GM18867 (cell line): ENCODE results near the gene BRINP1.

Experiments used
- ATAC-seq: cut with Tn5 transposase; IDR thresholded peaks from one replicate; pipeline ENCODE4 v1.9.1; 2021; ENCODE audit warnings: mild to moderate bottlenecking, moderate library complexity; ENCODE audit not compliant: unreplicated experiment

Gene BRINP1

GRCh38 chr9:119368681-119369581 lies at the start of gene BRINP1:
BRINP1 (minus strand) TSS chr9:119369435; CDS start chr9:119313355, 56,080 bp downstream.
- ATAC-seq: no peak

DNA sequence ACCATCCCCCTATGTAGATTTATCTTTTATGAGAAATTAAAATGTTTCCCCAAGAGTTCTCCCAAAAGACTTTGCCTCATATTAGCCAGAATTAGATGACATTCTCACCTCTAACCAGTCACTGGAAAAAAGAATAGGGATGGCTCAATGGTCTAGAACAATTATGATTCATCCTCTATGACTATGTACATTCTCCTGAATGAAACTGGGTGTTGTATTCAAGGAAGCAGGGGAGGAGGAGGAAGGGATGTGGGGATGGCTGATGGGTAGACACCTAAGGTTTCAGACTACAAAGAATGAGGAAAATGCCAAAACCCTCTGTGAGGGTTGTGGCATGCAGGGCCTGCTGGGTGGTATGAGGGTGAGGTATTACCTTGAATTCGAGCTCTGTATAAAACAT lies 49.5 kb upstream of the BRINP1 start:
- no peak for ATAC-seq

- no peak for ATAC-seq
Measured at GRCh38 chr9:119416793-119417192, 47.6 kb upstream of the BRINP1 start.

DNA sequence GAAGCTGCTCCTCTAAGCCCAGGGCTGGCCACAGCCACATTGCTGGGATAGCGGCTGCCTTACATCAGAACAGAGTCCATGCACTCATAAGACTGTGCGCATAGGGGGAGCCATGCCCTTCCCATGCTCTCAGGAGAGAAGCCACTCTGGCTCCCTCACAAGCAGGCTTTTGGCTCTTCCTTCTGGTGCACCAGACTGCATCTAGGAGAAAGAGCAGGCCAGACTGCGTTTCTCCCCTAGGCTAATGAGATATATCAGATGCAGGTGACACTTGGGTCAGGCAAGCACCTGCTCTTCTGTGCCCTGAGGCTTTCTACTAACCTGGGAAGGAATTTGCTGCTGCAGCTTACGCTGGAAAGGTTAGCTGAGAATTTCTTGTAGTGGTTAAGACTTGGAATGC lies 43.2 kb upstream of the BRINP1 start:
- no peak for ATAC-seq

- no peak for ATAC-seq
Measured at GRCh38 chr9:119409552-119409951, 40.3 kb upstream of the BRINP1 start.

- ATAC-seq: no peak
Measured at GRCh38 chr9:119400606-119401005, 31.4 kb upstream of the BRINP1 start.

GRCh38 chr9:119398350-119398749 lies 29.1 kb upstream of the BRINP1 start:
- no peak for ATAC-seq

GRCh38 chr9:119391878-119392277 lies 22.6 kb upstream of the BRINP1 start:
- ATAC-seq: no peak

- ATAC-seq: no peak
Measured at GRCh38 chr9:119375892-119376291, 6.7 kb upstream of the BRINP1 start.

DNA sequence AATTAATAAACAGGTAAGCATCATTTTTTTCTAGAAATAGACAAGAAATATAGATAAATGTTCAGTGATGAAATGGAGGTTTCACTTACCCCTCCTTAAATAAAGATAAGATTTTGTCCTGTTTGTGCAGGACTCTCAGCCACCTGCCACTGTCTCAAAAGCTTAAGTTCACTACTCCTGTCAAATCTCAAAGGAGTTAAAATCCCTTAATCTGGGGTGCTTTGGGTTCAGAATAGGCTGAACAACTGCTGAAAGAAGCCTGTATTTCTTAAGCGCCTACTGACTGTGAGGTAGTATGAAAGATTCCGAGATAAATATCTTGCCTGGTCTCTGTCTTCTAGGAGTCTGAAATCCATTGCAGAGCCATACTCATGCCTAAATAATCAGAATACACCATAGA lies 3.7 kb upstream of the BRINP1 start:
- no peak for ATAC-seq

- ATAC-seq: no peak
Measured at GRCh38 chr9:119370816-119371215, 1.6 kb upstream of the BRINP1 start.

GRCh38 chr9:119369680-119370366 lies 588 bp upstream of the BRINP1 start:
- no peak for ATAC-seq

- no peak for ATAC-seq
Measured at GRCh38 chr9:119368179-119368578, 1.1 kb downstream of the BRINP1 start.

GRCh38 chr9:119367683-119368075 lies 1.6 kb downstream of the BRINP1 start:
- ATAC-seq: no peak

- ATAC-seq: no peak
Measured at GRCh38 chr9:119366909-119367682, 2.1 kb downstream of the BRINP1 start.

DNA sequence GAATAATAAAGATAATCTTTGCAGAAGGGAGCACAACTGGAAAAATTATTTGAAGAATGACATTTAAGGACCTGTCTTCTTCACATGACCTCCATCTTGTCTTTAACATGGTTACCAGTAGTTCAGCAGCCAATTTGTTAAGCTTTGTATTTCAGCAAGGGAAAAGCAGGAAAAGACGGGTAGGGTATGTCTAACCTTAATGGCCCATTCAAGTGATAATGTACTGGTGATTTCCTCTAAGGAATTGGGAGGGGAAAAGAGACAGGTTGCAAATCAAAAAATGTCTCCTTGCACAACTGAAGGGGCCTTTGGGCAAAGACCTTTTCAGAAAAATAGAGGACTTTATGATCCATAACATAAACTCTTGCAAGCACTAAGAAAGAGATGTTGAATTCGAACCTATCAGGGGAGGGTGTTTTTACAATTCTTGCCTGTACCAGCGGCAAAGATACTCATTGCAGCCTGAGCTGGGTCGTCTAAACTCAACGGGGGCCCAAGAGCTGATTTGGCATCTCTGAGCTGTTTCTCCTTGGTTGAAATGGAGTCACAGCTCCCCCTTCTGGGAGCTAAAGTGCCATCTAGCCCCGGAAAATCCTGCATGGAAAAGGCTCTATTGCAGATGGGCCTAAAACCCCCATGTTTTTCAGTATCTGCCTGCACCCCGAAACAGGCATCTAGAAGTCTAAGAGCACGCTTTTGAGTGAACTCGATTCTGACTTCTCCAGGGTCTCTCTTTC lies 3.8 kb downstream of the BRINP1 start:
- ATAC-seq: no peak

DNA sequence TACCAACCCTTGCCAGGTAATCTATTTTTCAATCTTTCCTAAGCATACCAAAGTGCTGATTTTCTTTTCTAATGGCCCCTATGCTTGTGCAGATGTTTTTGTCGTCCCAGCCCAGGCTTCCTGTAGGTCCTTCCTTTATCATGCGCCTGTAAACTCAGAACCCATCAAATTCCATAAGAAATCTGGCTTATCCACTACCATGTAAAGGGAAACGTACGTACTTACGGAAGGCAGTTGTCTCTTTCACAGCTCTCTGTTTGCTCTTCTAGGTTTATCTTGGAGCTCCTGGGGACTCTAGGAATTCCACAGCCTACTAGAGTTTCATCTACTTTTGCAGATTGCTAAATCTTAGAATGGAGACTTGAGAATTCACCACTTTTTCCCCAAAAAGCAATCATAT lies 9.0 kb downstream of the BRINP1 start:
- no peak for ATAC-seq

GRCh38 chr9:119357336-119358096 lies 11.7 kb downstream of the BRINP1 start:
- ATAC-seq: no peak

DNA sequence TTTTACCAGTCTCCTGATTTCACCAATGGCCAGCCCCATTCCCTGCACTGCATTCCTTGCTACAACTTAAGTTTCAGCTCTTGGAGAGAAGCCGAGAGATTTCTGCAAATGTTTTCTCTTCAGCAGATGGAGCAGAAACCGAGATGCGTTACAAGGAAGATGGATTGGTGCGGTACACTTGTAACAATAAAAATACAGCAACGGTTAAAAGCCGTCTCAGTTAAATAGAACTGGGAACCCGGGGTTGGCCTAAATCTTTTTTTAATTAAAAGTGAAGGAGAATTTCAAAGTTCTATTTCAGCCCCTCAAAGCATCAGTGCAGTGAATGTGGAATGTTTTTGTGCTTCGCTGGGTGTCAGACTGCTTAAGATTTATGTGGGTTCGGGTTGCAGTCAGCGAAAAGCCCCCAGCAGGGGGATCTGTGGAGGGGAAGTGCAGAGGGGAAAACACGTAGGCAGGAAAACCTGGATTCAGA lies 19.8 kb downstream of the BRINP1 start:
- ATAC-seq: no peak
